WI38 (cell line): ENCODE results near the gene WRNIP1.

Experiments
- H3K4me3 ChIP-seq: 2 replicates; pipeline ENCODE4 v1.5.1; 2011; ENCODE audit warnings: low read depth, mild to moderate bottlenecking, control low read depth, low read length
- CTCF ChIP-seq: IDR thresholded peaks from 2 replicates; pipeline ENCODE4 v1.5.1; 2012; ENCODE audit warnings: low read depth, mild to moderate bottlenecking, control low read depth, low read length

The WRNIP1 gene

GRCh38 chr6:2765166-2765895, at the start of gene WRNIP1:
Gene WRNIP1, plus strand, starts transcription at chr6:2765393. Its CDS starts 230 bp downstream, at chr6:2765623.
- TF ChIP-seq CTCF, result 0 out of 2 replicates have a peak, but pooled peaks have one; percentile 14
- H3K4me3 ChIP-seq, result peak within 1 kb of the TSS; percentile 93

GRCh38 chr6:2715737-2716136, 49.5 kb upstream of the WRNIP1 start:
- no peak overlapping the region for H3K4me3 ChIP-seq
- no peak for TF ChIP-seq CTCF

- TF ChIP-seq CTCF, result no peak
- H3K4me3 ChIP-seq, result no peak overlapping the region
Measured at GRCh38 chr6:2716936-2717700, 48.1 kb upstream of the WRNIP1 start.

GRCh38 chr6:2718334-2719092, 46.7 kb upstream of the WRNIP1 start:
- no peak for TF ChIP-seq CTCF
- H3K4me3 ChIP-seq, result no peak overlapping the region

GRCh38 chr6:2719093-2719455, 46.1 kb upstream of the WRNIP1 start:
- no peak overlapping the region for H3K4me3 ChIP-seq
- no peak for TF ChIP-seq CTCF

- no peak overlapping the region for H3K4me3 ChIP-seq
- no peak for TF ChIP-seq CTCF
Measured at GRCh38 chr6:2721219-2721618, 44.0 kb upstream of the WRNIP1 start.
